ENCODE data around the gene MRNIP. TPM values are rescaled to one million over a fixed set of nuclear protein-coding genes. Genes with fewer than 3 reads are reported as not detected.

Gene MRNIP
- 40.5 TPM for total RNA-seq

- peak; percentile 97 for DNase-seq (ENCODE audit: low spot score)
Measured at GRCh38 chr5:179858586-179859427, at the start of gene MRNIP. Gene MRNIP (minus strand): TSS chr5:179858817. CDS start chr5:179858796, 21 bp downstream.

- DNase-seq (ENCODE audit: low spot score), result peak; percentile 59
Measured at GRCh38 chr5:179907556-179908324, 49.1 kb upstream of the MRNIP start, which contains the start of gene TBC1D9B. Gene TBC1D9B (minus strand): TSS chr5:179907897. CDS start chr5:179907821, 76 bp downstream.

GRCh38 chr5:179906795-179907555, 48.4 kb upstream of the MRNIP start:
- DNase-seq (ENCODE audit: low spot score), result no peak

GRCh38 chr5:179906294-179906794, 47.7 kb upstream of the MRNIP start:
- no peak for DNase-seq (ENCODE audit: low spot score)

GRCh38 chr5:179905161-179905560, 46.5 kb upstream of the MRNIP start:
- no peak for DNase-seq (ENCODE audit: low spot score)

GRCh38 chr5:179904463-179905160, 46.0 kb upstream of the MRNIP start:
- no peak for DNase-seq (ENCODE audit: low spot score)

- DNase-seq (ENCODE audit: low spot score), result no peak
Measured at GRCh38 chr5:179902763-179903158, 44.1 kb upstream of the MRNIP start.

GRCh38 chr5:179901915-179902762, 43.5 kb upstream of the MRNIP start:
- DNase-seq (ENCODE audit: low spot score), result no peak

GRCh38 chr5:179901462-179901861, 42.8 kb upstream of the MRNIP start:
- no peak for DNase-seq (ENCODE audit: low spot score)

- DNase-seq (ENCODE audit: low spot score), result no peak
Measured at GRCh38 chr5:179900711-179901110, 42.1 kb upstream of the MRNIP start.

- DNase-seq (ENCODE audit: low spot score), result no peak
Measured at GRCh38 chr5:179900206-179900605, 41.6 kb upstream of the MRNIP start.

- DNase-seq (ENCODE audit: low spot score), result no peak
Measured at GRCh38 chr5:179895861-179896260, 37.2 kb upstream of the MRNIP start.

- DNase-seq (ENCODE audit: low spot score), result no peak
Measured at GRCh38 chr5:179893958-179894895, 35.6 kb upstream of the MRNIP start.

- no peak for DNase-seq (ENCODE audit: low spot score)
Measured at GRCh38 chr5:179893076-179893957, 34.7 kb upstream of the MRNIP start.

- no peak for DNase-seq (ENCODE audit: low spot score)
Measured at GRCh38 chr5:179892255-179892654, 33.6 kb upstream of the MRNIP start.

- no peak for DNase-seq (ENCODE audit: low spot score)
Measured at GRCh38 chr5:179890751-179891682, 32.4 kb upstream of the MRNIP start.

GRCh38 chr5:179889885-179890284, 31.3 kb upstream of the MRNIP start:
- no peak for DNase-seq (ENCODE audit: low spot score)
